K562 (cell line): ENCODE results near the gene MMP23B. TPM values are rescaled to one million over a fixed set of nuclear protein-coding genes. Genes with fewer than 3 reads are reported as not detected.

Experiments used
- ATAC-seq: fragments of 200-7000 bp; cut with Tn5 transposase; 3 replicates; pipeline ENCODE4 v1.9.1; 2020; ENCODE audit warnings: moderate library complexity
- BruUV-seq: library from RNA; stranded (reverse); fragments of 400-500 nt; replicated peaks from 2 replicates; lab custom pipeline; 2021; lab: Mats Ljungman, UMichigan
- CTCF ChIA-PET: fragments of 300-600 bp; formaldehyde crosslinking; extraction: SDS; loops from one replicate; lab custom pipeline; 2021; ENCODE audit warnings: low intra/inter-chr PET ratio; lab: Yijun Ruan, JAX
- POLR2A ChIA-PET: fragments of 300-600, 350-650 bp; sonication (Branson Sonifier 250); formaldehyde crosslinking; extraction: SDS; loops from one replicate; lab custom pipeline; 2021; ENCODE audit warnings: antibody characterized with exemption, inconsistent platforms; lab: Yijun Ruan, JAX
- DNase-seq, 4 experiments: peaks; one replicate each; pipeline versions ENCODE4 v3.0.0 to v3.0.0-alpha.2; 2011 to 2018; ENCODE audit warnings: low spot score in 3 of 4, mixed read lengths in 3 of 4; ENCODE audit errors: extremely low read depth in 1 of 4
- FAIRE-seq: peaks from 2 replicates; lab custom pipeline; 2011; peaks lifted over from hg19 to GRCh38; lab: Jason Lieb, UNC
- H2AFZ ChIP-seq: 2 replicates; pipeline ENCODE4 v1.6.0; 2011; ENCODE audit warnings: low read depth, low read length, control low read depth, inconsistent platforms
- H3K27ac ChIP-seq: fragments of 200-600 bp; 3 replicates; pipeline ENCODE4 v1.8.0; 2011; ENCODE audit warnings: low read depth, mild to moderate bottlenecking, control low read depth, inconsistent platforms, low read length, moderate library complexity, mixed read lengths; ENCODE audit errors: extremely low read depth
- H3K27me3 ChIP-seq, 2 experiments: fragments of 300-600 bp in 1 of 2; 2 replicates in 1 of 2; 3 replicates in 1 of 2; pipeline versions ENCODE4 v1.6.0 to v1.8.0; 2011; ENCODE audit warnings: inconsistent platforms in 2 of 2, low read length in 2 of 2, mild to moderate bottlenecking in 1 of 2, mixed read lengths in 1 of 2, moderate library complexity in 1 of 2; ENCODE audit not compliant: control insufficient read depth in 2 of 2, insufficient read depth in 2 of 2
- H3K36me3 ChIP-seq: fragments of 300-600 bp; 3 replicates; pipeline ENCODE4 v1.8.0; 2011; ENCODE audit warnings: mild to moderate bottlenecking, low read length, inconsistent platforms; ENCODE audit not compliant: control insufficient read depth, insufficient read depth
- H3K4me1 ChIP-seq, 2 experiments: fragments of 200-600 bp in 1 of 2; replicated peaks in 1 of 2; 2 replicates in 1 of 2; 3 replicates in 1 of 2; pipeline versions ENCODE4 v1.5.1 to v1.8.0; 2011; ENCODE audit warnings: inconsistent platforms in 2 of 2, low read length in 2 of 2, mild to moderate bottlenecking in 1 of 2, mixed read lengths in 1 of 2, moderate library complexity in 1 of 2; ENCODE audit not compliant: control insufficient read depth in 2 of 2, insufficient read depth in 2 of 2
- H3K4me2 ChIP-seq: 2 replicates; pipeline ENCODE4 v1.6.1; 2011; ENCODE audit warnings: low read length, control low read depth, inconsistent platforms, mixed read lengths; ENCODE audit not compliant: insufficient read depth
- H3K4me3 ChIP-seq: fragments of 200-600 bp; sonication (generic), shearing (Covaris generic); 2 replicates; pipeline ENCODE4 v1.5.1; 2016; ENCODE audit warnings: control low read depth, inconsistent platforms
- H3K79me2 ChIP-seq: fragments of 200-600 bp; 3 replicates; pipeline ENCODE4 v1.8.0; 2011; ENCODE audit warnings: low read length, inconsistent platforms; ENCODE audit not compliant: control insufficient read depth, insufficient read depth
- H3K9ac ChIP-seq, 2 experiments: 2 replicates each; pipeline versions ENCODE4 v1.6.0 to v1.6.1; 2011; ENCODE audit warnings: low read depth in 2 of 2, low read length in 2 of 2, control low read depth in 1 of 2, inconsistent platforms in 1 of 2, mild to moderate bottlenecking in 1 of 2, mixed read lengths in 1 of 2; ENCODE audit not compliant: insufficient read depth in 1 of 2
- H3K9me1 ChIP-seq: one replicate; pipeline ENCODE4 v1.6.0; 2011; ENCODE audit warnings: inconsistent platforms, mild to moderate bottlenecking, low read length, moderate library complexity; ENCODE audit not compliant: control insufficient read depth, insufficient read depth
- H3K9me3 ChIP-seq: replicated peaks from 2 replicates; pipeline ENCODE4 v1.5.1; 2011; ENCODE audit warnings: low read depth, low read length, inconsistent platforms; ENCODE audit not compliant: control insufficient read depth, insufficient read depth
- H4K20me1 ChIP-seq: replicated peaks from 2 replicates; pipeline ENCODE4 v1.6.1; 2011; ENCODE audit warnings: low read length, inconsistent platforms, mixed read lengths; ENCODE audit not compliant: control insufficient read depth, insufficient read depth
- HMGN3 ChIP-seq: IDR thresholded peaks from 2 replicates; pipeline ENCODE4 v1.6.1; 2011; ENCODE audit warnings: borderline replicate concordance, low read depth, mild to moderate bottlenecking, mixed read lengths, low read length; ENCODE audit not compliant: insufficient read length; ENCODE audit errors: extremely low read depth
- NR2C1 ChIP-seq, 2 experiments: fragments of 450-650 bp; IDR thresholded peaks; 2 replicates each; pipeline ENCODE4 v1.6.1; 2017; ENCODE audit warnings: mild to moderate bottlenecking in 2 of 2, antibody characterized with exemption in 1 of 2, inconsistent platforms in 1 of 2, missing compliant biosample characterization in 1 of 2, missing genetic modification characterization in 1 of 2
- POLR2G ChIP-seq: fragments of 200-400 bp; formaldehyde crosslinking; IDR thresholded peaks from 2 replicates; pipeline ENCODE4 v1.6.1; 2017; ENCODE audit warnings: low read depth, mild to moderate bottlenecking, antibody characterized with exemption, low read length, moderate library complexity
- ZBTB1 ChIP-seq: sonication (generic); formaldehyde crosslinking; IDR thresholded peaks from 2 replicates; pipeline ENCODE4 v1.8.1; 2023; ENCODE audit warnings: missing genetic modification reagents, low read depth, mild to moderate bottlenecking, borderline replicate concordance
- ZBTB34 ChIP-seq: fragments of 250-450 bp; sonication (Bioruptor Pico); IDR thresholded peaks from 2 replicates; pipeline ENCODE4 v1.8.0; 2021; ENCODE audit warnings: mild to moderate bottlenecking, moderate library complexity
- ZNF197 ChIP-seq: fragments of 200-800 bp; sonication (Bioruptor generic); IDR thresholded peaks from 2 replicates; pipeline ENCODE4 v1.6.1; 2016; ENCODE audit warnings: low read depth, missing genetic modification characterization, missing compliant biosample characterization
- ZNF274 ChIP-seq: IDR thresholded peaks from 2 replicates; pipeline ENCODE4 v1.6.1; 2011; ENCODE audit warnings: low read depth, mild to moderate bottlenecking, low read length, moderate library complexity, borderline replicate concordance
- ZNF282 ChIP-seq: sonication (generic); formaldehyde crosslinking; IDR thresholded peaks from 2 replicates; pipeline ENCODE4 v1.8.1; 2023; ENCODE audit warnings: missing genetic modification reagents
- WGBS: fragments of 100-300 bp; shearing (Covaris generic); methylation state at CpG from one replicate; pipeline ENCODE4 v1.1.6; 2016; ENCODE audit warnings: low coverage, mixed read lengths; ENCODE audit not compliant: insufficient coverage; ENCODE audit errors: missing lambda C conversion rate; 5-methylcytosine and 5-hydroxymethylcytosine counted together
- in situ Hi-C: fragments of 300-500 bp; cut with MboI; formaldehyde crosslinking; loops from 4 replicates; pipeline ENCODE4 v1.15.0; 2018; ENCODE audit warnings: inconsistent platforms, mixed read lengths
- intact Hi-C: fragments of 100-400 bp; cut with micrococcal nuclease; formaldehyde crosslinking; loops from 2 replicates; pipeline ENCODE4 v1.14.2; 2022
- polyA plus RNA-seq, 8 experiments: library from polyadenylated mRNA; depleted of rRNA in 4 of 8; stranded (reverse) in 5 of 8; unstranded in 3 of 8; fragments of >200 nt; fragmentation: Nextera tagmentation in 2 of 8; fragmentation: Illumina TruSeq in 1 of 8; extraction: Ambion mirVana in 2 of 8; extraction: Trizol in 1 of 8; gene quantifications; 2 replicates each; pipeline versions ENCODE4 v1.2.1 to v1.2.3, GENCODE V29; 2011 to 2014; ENCODE audit warnings: inconsistent platforms in 1 of 8, missing spikeins in 1 of 8
- total RNA-seq, 7 experiments: library from RNA; depleted of rRNA in 6 of 7; stranded (reverse); fragments of >200 nt in 6 of 7; fragmentation: Illumina TruSeq in 2 of 7; extraction: Trizol in 2 of 7; gene quantifications; 2 replicates each; pipeline versions ENCODE4 v1.2.1 to v1.2.3, GENCODE V29; 2011 to 2021; ENCODE audit warnings: low replicate concordance in 1 of 7

The MMP23B gene
- total and polyA plus RNA-seq, 9 of the 15 experiments (the other 6 are each of a cell fraction or from before 2014, with no cell fraction given) = 0.28 to 1.2 (median 0.41) TPM; not detected in 5

DNA sequence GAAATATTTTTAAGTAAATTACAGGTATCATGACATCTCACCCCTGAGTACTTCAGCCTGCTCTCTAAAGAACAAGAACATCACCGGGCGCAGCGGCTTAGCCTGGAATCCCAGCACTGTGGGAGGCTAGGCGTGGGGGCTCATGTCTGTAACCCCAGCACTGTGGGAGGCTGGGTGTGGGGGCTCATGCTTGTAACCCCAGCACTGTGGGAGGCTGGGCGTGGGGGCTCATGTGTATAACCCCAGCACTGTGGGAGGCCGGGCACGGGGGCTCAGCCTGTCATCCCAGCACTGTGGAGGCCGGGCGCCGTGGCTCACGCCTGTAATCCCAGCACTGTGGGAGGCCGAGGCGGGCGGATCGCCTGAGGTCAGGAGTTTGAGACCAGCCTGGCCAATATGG, 34.6 kb downstream of the MMP23B start (continued):
- no peak for TF ChIP-seq ZBTB34 (CRISPR knock-in tag)
- TF ChIP-seq NR2C1 (IDR thresholded peaks at IDR 0.05) = no peak
- TF ChIP-seq NR2C1 (tag; IDR thresholded peaks at IDR 0.05) = no peak
- no peak for TF ChIP-seq ZNF282 (CRISPR knock-in tag)

- in situ Hi-C loops (no loop called here), intact Hi-C loops (no loop called here)
- CTCF ChIA-PET = no interaction called here
- Histone ChIP-seq H3K36me3 (peaks cover 44% of the 10 kb centered on the region; the same call in 2 of the 3 replicates), H3K27ac (no peak overlapping the region), H2AFZ (no peak overlapping the region), H3K4me2 (no peak overlapping the region), H3K27me3 (no peaks in the 10 kb centered on the region), H3K79me2 (no peaks in the 10 kb centered on the region), H3K9me1 (peaks cover 3% of the 10 kb centered on the region), H3K9ac (no peak overlapping the region), H3K4me1 (peaks cover 0 to 16% of the 10 kb centered on the region in 2 experiments; a peak in 1 of 5 replicates), H3K4me3 (no peak overlapping the region), H4K20me1 (no peaks in the 10 kb centered on the region), H3K9me3 (no peaks in the 10 kb centered on the region; the same call in 1 of the 2 replicates)
- WGBS = 83% methylated on average over 35 of the region's 43 CpGs
- no peak for TF ChIP-seq HMGN3
- TF ChIP-seq POLR2G = peak; percentile 63
- TF ChIP-seq ZBTB1 (CRISPR knock-in tag) = no peak
- no peak for TF ChIP-seq ZNF274
- no peak for TF ChIP-seq ZNF197 (CRISPR knock-in tag)
- no peak for ATAC-seq
- peak in 2 of 4 experiments; percentile 8 to 10 for DNase-seq
- no peak for FAIRE-seq
- POLR2A ChIA-PET = interaction anchor here (0.6 to 0.7 kb wide), 4 partner anchors 14 to 409 kb away, joined by 3 to 4 read pairs (median 3); no protein-coding TSS in a partner anchor
- BruUV-seq = no TSS peak
Observed at GRCh38 chr1:1669468-1670440, 37.8 kb downstream of the MMP23B start.
